Measurements from ENCODE around the gene SH3GL1. TPM values are rescaled to one million over a fixed set of nuclear protein-coding genes. Genes with fewer than 3 reads are reported as not detected.

SH3GL1 gene
- total and polyA plus RNA-seq, 9 of the 15 experiments (the other 6 are each of a cell fraction or from before 2014, with no cell fraction given), result 1.7 to 75.3 (median 25.7) TPM

- 3% methylated on average over 10 of the region's 10 CpGs for WGBS (ENCODE audit: insufficient coverage, low coverage, missing lambda C conversion rate)
- H2AFZ ChIP-seq (ENCODE audit: low read depth, low read length), result peak overlapping the region; percentile 90
- ATAC-seq, result no peak; the same call in 2 of the 3 replicates
- H3K79me2 ChIP-seq (ENCODE audit: control insufficient read depth, insufficient read depth, low read length), result peaks cover 7% of the 10 kb centered on the region
- in situ Hi-C loops (cut with MboI) (loop anchor here (10.0 kb wide), 1 partner anchor 67 kb away; the partner anchor contains the start of gene SHD), intact Hi-C loops (cut with micrococcal nuclease) (loop anchor here (2.0 kb wide), 1 partner anchor 61 kb away; the partner anchor contains the start of gene CHAF1A)
- no peaks in the 10 kb centered on the region for H3K9me1 ChIP-seq (ENCODE audit: control insufficient read depth, insufficient read depth, low read length)
- CTCF ChIA-PET (ENCODE audit: low intra/inter-chr PET ratio), result interaction anchor here (1.2 kb wide), 1 partner anchor 75 kb away, joined by 5 read pairs; no protein-coding TSS in a partner anchor
- H3K27me3 ChIP-seq (ENCODE audit: control insufficient read depth in 2 of 2, insufficient read depth in 2 of 2, low read length in 2 of 2), result no peaks in the 10 kb centered on the region
- H3K9ac ChIP-seq (ENCODE audit: insufficient read depth in 1 of 2, low read depth in 2 of 2, low read length in 2 of 2), result peak overlapping the region; percentile 71 to 92
- BruUV-seq (replicated peaks), result TSS peak; percentile 97
- H3K27ac ChIP-seq (ENCODE audit: extremely low read depth, low read depth, low read length), result peak overlapping the region; percentile 62
- peak overlapping the region; percentile 80 for H3K4me2 ChIP-seq (ENCODE audit: insufficient read depth, low read length)
- peaks cover 11% of the 10 kb centered on the region; the same call in 2 of the 3 replicates for H3K36me3 ChIP-seq (ENCODE audit: control insufficient read depth, insufficient read depth, low read length)
- POLR2A ChIA-PET, result interaction anchor here (0.6 to 2.9 kb wide), 14 partner anchors 9 to 129 kb away, joined by 3 to 24 read pairs (median 4); partner anchors contain the start of gene YJU2
- FAIRE-seq, result no peak
- DNase-seq (ENCODE audit: extremely low read depth in 1 of 4, low spot score in 3 of 4), result peak in 1 of 4 experiments; percentile 11
- no peaks in the 10 kb centered on the region for H3K9me3 ChIP-seq (replicated peaks; ENCODE audit: control insufficient read depth, insufficient read depth, low read depth, low read length)
- H3K4me3 ChIP-seq, result peak overlapping the region; percentile 51
- H4K20me1 ChIP-seq (replicated peaks; ENCODE audit: control insufficient read depth, insufficient read depth, low read length), result no peaks in the 10 kb centered on the region
- peaks cover 13 to 43% of the 10 kb centered on the region in 2 experiments; a peak in 4 of 5 replicates for H3K4me1 ChIP-seq (replicated peaks in 1 of 2; ENCODE audit: control insufficient read depth in 2 of 2, insufficient read depth in 2 of 2, low read length in 2 of 2)
- TF ChIP-seq POLR2AphosphoS5 (IDR thresholded peaks at IDR 0.05; ENCODE audit: control insufficient read depth, insufficient read depth, low read depth, low read length) (no peak), MAFK (IDR thresholded peaks at IDR 0.05; ENCODE audit: low read length) (peak; percentile 24; the same call in 1 of the 2 replicates), ZNF212 (CRISPR knock-in tag; IDR thresholded peaks at IDR 0.05) (no peak), PRDM10 (IDR thresholded peaks at IDR 0.05; ENCODE audit: partially characterized antibody) (peak; percentile 57), ILF3 (IDR thresholded peaks at IDR 0.05; ENCODE audit: borderline replicate concordance) (peak; percentile 60; the same call in 1 of the 2 replicates), C11orf30 (IDR thresholded peaks at IDR 0.05; ENCODE audit: low read depth) (peak; percentile 40; the same call in 1 of the 2 replicates), ZNF232 (CRISPR knock-in tag; IDR thresholded peaks at IDR 0.05) (no peak), ZNF316 (IDR thresholded peaks at IDR 0.05) (0 out of 2 replicates have a peak, but pooled peaks have one; percentile 5), PHF21A (IDR thresholded peaks at IDR 0.05; ENCODE audit: borderline replicate concordance, low read depth) (0 out of 2 replicates have a peak, but pooled peaks have one; percentile 35), DPF2 (IDR thresholded peaks at IDR 0.05) (no peak), ESRRA (IDR thresholded peaks at IDR 0.05; ENCODE audit: borderline replicate concordance, low read depth) (0 out of 2 replicates have a peak, but pooled peaks have one; percentile 11), HDAC2 (IDR thresholded peaks at IDR 0.05) (peak; percentile 36; the same call in 1 of the 2 replicates), ZMIZ1 (IDR thresholded peaks at IDR 0.05; ENCODE audit: low read depth in 2 of 2, low read length in 2 of 2) (no peak), PTBP1 (IDR thresholded peaks at IDR 0.05; ENCODE audit: low read depth, low read length) (no peak), CBFA2T3 (IDR thresholded peaks at IDR 0.05) (no peak), ZFPM2 (CRISPR knock-in tag; IDR thresholded peaks at IDR 0.05) (no peak)
Observed at GRCh38 chr19:4342314-4342614, 58.1 kb downstream of the SH3GL1 start.

Measured in K562 (cell line).